Measurements from ENCODE around the gene SLC44A2. TPM values are rescaled to one million over a fixed set of nuclear protein-coding genes. Genes with fewer than 3 reads are reported as not detected.

The SLC44A2 gene
- total RNA-seq, 1 donor from 2014 or later = 89.4 TPM

GRCh38 chr19:10683582-10683981 is 58.2 kb downstream of the SLC44A2 start:
- H3K4me1 ChIP-seq = peaks cover 14% of the 10 kb centered on the region
- H3K27ac ChIP-seq = no peak overlapping the region
- H3K9me3 ChIP-seq = no peaks in the 10 kb centered on the region
- no peak overlapping the region for H3K4me3 ChIP-seq
- no peak for DNase-seq (ENCODE audit: extremely low spot score in 2 of 2)
- intact Hi-C loops (cut with DNase I) = no loop called here
- TF ChIP-seq CTCF (IDR thresholded peaks at IDR 0.05) = no peak
- no peak for TF ChIP-seq POLR2AphosphoS5 (IDR thresholded peaks at IDR 0.05; ENCODE audit: insufficient read depth in 1 of 2, low read depth in 1 of 2)
- no peak for TF ChIP-seq POLR2A (IDR thresholded peaks at IDR 0.05)
- H3K36me3 ChIP-seq = peaks cover 0 to 91% of the 10 kb centered on the region in 2 donors
- no peaks in the 10 kb centered on the region for H3K27me3 ChIP-seq

GRCh38 chr19:10685210-10685609 is 59.9 kb downstream of the SLC44A2 start:
- no peak for DNase-seq (ENCODE audit: extremely low spot score in 2 of 2)
- no peaks in the 10 kb centered on the region for H3K9me3 ChIP-seq
- intact Hi-C loops (cut with DNase I) = no loop called here
- no peaks in the 10 kb centered on the region for H3K27me3 ChIP-seq
- peaks cover 14% of the 10 kb centered on the region for H3K4me1 ChIP-seq
- no peak overlapping the region for H3K27ac ChIP-seq
- no peak for TF ChIP-seq CTCF (IDR thresholded peaks at IDR 0.05)
- no peak for TF ChIP-seq POLR2A (IDR thresholded peaks at IDR 0.05)
- no peak for TF ChIP-seq POLR2AphosphoS5 (IDR thresholded peaks at IDR 0.05; ENCODE audit: insufficient read depth in 1 of 2, low read depth in 1 of 2)
- H3K36me3 ChIP-seq = peaks cover 0 to 91% of the 10 kb centered on the region in 2 donors
- no peak overlapping the region for H3K4me3 ChIP-seq

GRCh38 chr19:10686193-10686592 is 60.8 kb downstream of the SLC44A2 start:
- peaks cover 0 to 87% of the 10 kb centered on the region in 2 donors for H3K36me3 ChIP-seq
- no peak for DNase-seq (ENCODE audit: extremely low spot score in 2 of 2)
- H3K27me3 ChIP-seq = no peaks in the 10 kb centered on the region
- no peaks in the 10 kb centered on the region for H3K9me3 ChIP-seq
- H3K4me1 ChIP-seq = peaks cover 14% of the 10 kb centered on the region
- H3K4me3 ChIP-seq = no peak overlapping the region
- H3K27ac ChIP-seq = no peak overlapping the region
- TF ChIP-seq POLR2A (IDR thresholded peaks at IDR 0.05) (no peak), POLR2AphosphoS5 (IDR thresholded peaks at IDR 0.05; ENCODE audit: insufficient read depth in 1 of 2, low read depth in 1 of 2) (no peak), CTCF (IDR thresholded peaks at IDR 0.05) (no peak)
- intact Hi-C loops (cut with DNase I) = no loop called here

GRCh38 chr19:10686661-10687517 is 61.5 kb downstream of the SLC44A2 start:
- no peak for DNase-seq (ENCODE audit: extremely low spot score in 2 of 2)
- Histone ChIP-seq H3K4me3 (no peak overlapping the region), H3K4me1 (peaks cover 14% of the 10 kb centered on the region), H3K9me3 (no peaks in the 10 kb centered on the region), H3K27ac (peak overlapping the region; percentile 22), H3K36me3 (peaks cover 0 to 84% of the 10 kb centered on the region in 2 donors), H3K27me3 (no peaks in the 10 kb centered on the region)
- intact Hi-C loops (cut with DNase I) = no loop called here
- TF ChIP-seq POLR2AphosphoS5 (IDR thresholded peaks at IDR 0.05; ENCODE audit: insufficient read depth in 1 of 2, low read depth in 1 of 2) (peak in 1 of 2 donors; percentile 19), POLR2A (IDR thresholded peaks at IDR 0.05) (no peak)

GRCh38 chr19:10687518-10688288 is 62.4 kb downstream of the SLC44A2 start:
- Histone ChIP-seq H3K4me3 (no peak overlapping the region), H3K27me3 (no peaks in the 10 kb centered on the region), H3K27ac (peak overlapping the region; percentile 22), H3K36me3 (peaks cover 0 to 82% of the 10 kb centered on the region in 2 donors), H3K4me1 (peaks cover 14% of the 10 kb centered on the region), H3K9me3 (no peaks in the 10 kb centered on the region)
- intact Hi-C loops (cut with DNase I) = no loop called here
- no peak for TF ChIP-seq POLR2AphosphoS5 (IDR thresholded peaks at IDR 0.05; ENCODE audit: insufficient read depth in 1 of 2, low read depth in 1 of 2)
- no peak for TF ChIP-seq POLR2A (IDR thresholded peaks at IDR 0.05)
- TF ChIP-seq CTCF (IDR thresholded peaks at IDR 0.05) = no peak
- DNase-seq (ENCODE audit: extremely low spot score in 2 of 2) = no peak
